ENCODE data around the gene TRIM24. TPM values are rescaled to one million over a fixed set of nuclear protein-coding genes. Genes with fewer than 3 reads are reported as not detected.

Gene TRIM24
- total and polyA plus RNA-seq, 2 experiments from 2014 or later: 3.4 to 7.5 TPM

- H3K79me2 ChIP-seq (ENCODE audit: insufficient read depth): no peaks in the 10 kb centered on the region
- H3K27ac ChIP-seq: no peak overlapping the region
- no peaks in the 10 kb centered on the region for H3K9me2 ChIP-seq (ENCODE audit: insufficient read depth)
- no peak overlapping the region for H3K4me2 ChIP-seq (ENCODE audit: unreplicated experiment)
- H2AFZ ChIP-seq: no peak overlapping the region
- no peaks in the 10 kb centered on the region for H4K20me1 ChIP-seq (ENCODE audit: insufficient read depth)
- no peaks in the 10 kb centered on the region for H3K36me3 ChIP-seq (ENCODE audit: low read depth)
- H3K27me3 ChIP-seq (replicated peaks; ENCODE audit: insufficient read depth): no peaks in the 10 kb centered on the region
- whole genome bisulfite sequencing, 2 experiments (ENCODE audit: low coverage in 1 of 2, low lambda C conversion rate in 2 of 2, missing lambda C conversion rate in 2 of 2): 68 to 75% methylated on average over 7 of the region's 7 CpGs
- in situ Hi-C loops (cut with MboI): no loop called here
- no peaks in the 10 kb centered on the region for H3K9me3 ChIP-seq (ENCODE audit: low read depth)
- H3K9ac ChIP-seq: no peak overlapping the region
- TF ChIP-seq EZH2phosphoT487 (IDR thresholded peaks at IDR 0.05; ENCODE audit: insufficient read depth, low read depth) (no peak), EZH2 (IDR thresholded peaks at IDR 0.05; ENCODE audit: insufficient read depth, poor library complexity, severe bottlenecking) (no peak)
- peaks cover 9% of the 10 kb centered on the region for H3K4me1 ChIP-seq (ENCODE audit: insufficient read depth)
- H3F3A ChIP-seq (ENCODE audit: insufficient read depth): no peaks in the 10 kb centered on the region
- DNase-seq: no peak
- no peak overlapping the region for H3K4me3 ChIP-seq
Observed at GRCh38 chr7:138610671-138611170, 150.7 kb downstream of the TRIM24 start.

- H3K79me2 ChIP-seq (ENCODE audit: insufficient read depth): no peaks in the 10 kb centered on the region
- no peak overlapping the region for H3K4me2 ChIP-seq (ENCODE audit: unreplicated experiment)
- H3K9me3 ChIP-seq (ENCODE audit: low read depth): no peaks in the 10 kb centered on the region
- H3K4me3 ChIP-seq: no peak overlapping the region
- H3F3A ChIP-seq (ENCODE audit: insufficient read depth): no peaks in the 10 kb centered on the region
- H4K20me1 ChIP-seq (ENCODE audit: insufficient read depth): no peaks in the 10 kb centered on the region
- peaks cover under 1% of the 10 kb centered on the region; the same call in 1 of the 2 replicates for H3K4me1 ChIP-seq (ENCODE audit: insufficient read depth)
- no peak for DNase-seq
- in situ Hi-C loops (cut with MboI): no loop called here
- H3K27ac ChIP-seq: no peak overlapping the region
- H3K9me2 ChIP-seq (ENCODE audit: insufficient read depth): no peaks in the 10 kb centered on the region
- H3K27me3 ChIP-seq (replicated peaks; ENCODE audit: insufficient read depth): no peaks in the 10 kb centered on the region
- TF ChIP-seq EZH2phosphoT487 (IDR thresholded peaks at IDR 0.05; ENCODE audit: insufficient read depth, low read depth) (no peak), EZH2 (IDR thresholded peaks at IDR 0.05; ENCODE audit: insufficient read depth, poor library complexity, severe bottlenecking) (no peak)
- 85 to 90% methylated on average over 2 of the region's 2 CpGs for WGBS, 2 experiments (ENCODE audit: low coverage in 1 of 2, low lambda C conversion rate in 2 of 2, missing lambda C conversion rate in 2 of 2)
- no peaks in the 10 kb centered on the region for H3K36me3 ChIP-seq (ENCODE audit: low read depth)
- H2AFZ ChIP-seq: no peak overlapping the region
- no peak overlapping the region for H3K9ac ChIP-seq
Observed at GRCh38 chr7:138613630-138614029, 153.6 kb downstream of the TRIM24 start.

- H3K36me3 ChIP-seq (ENCODE audit: low read depth): no peaks in the 10 kb centered on the region
- no peak overlapping the region for H3K27ac ChIP-seq
- no peaks in the 10 kb centered on the region; the same call in 1 of the 2 replicates for H3K27me3 ChIP-seq (replicated peaks; ENCODE audit: insufficient read depth)
- no peaks in the 10 kb centered on the region for H3K4me1 ChIP-seq (ENCODE audit: insufficient read depth)
- 87 to 91% methylated on average over 6 of the region's 6 CpGs for WGBS, 2 experiments (ENCODE audit: low coverage in 1 of 2, low lambda C conversion rate in 2 of 2, missing lambda C conversion rate in 2 of 2)
- H3K4me2 ChIP-seq (ENCODE audit: unreplicated experiment): no peak overlapping the region
- no peak for TF ChIP-seq EZH2phosphoT487 (IDR thresholded peaks at IDR 0.05; ENCODE audit: insufficient read depth, low read depth)
- no peak for TF ChIP-seq EZH2 (IDR thresholded peaks at IDR 0.05; ENCODE audit: insufficient read depth, poor library complexity, severe bottlenecking)
- H3K9me3 ChIP-seq (ENCODE audit: low read depth): no peaks in the 10 kb centered on the region
- no peak for DNase-seq
- no peaks in the 10 kb centered on the region for H3K9me2 ChIP-seq (ENCODE audit: insufficient read depth)
- H3K79me2 ChIP-seq (ENCODE audit: insufficient read depth): no peaks in the 10 kb centered on the region
- H3K4me3 ChIP-seq: no peak overlapping the region
- H4K20me1 ChIP-seq (ENCODE audit: insufficient read depth): no peaks in the 10 kb centered on the region
- in situ Hi-C loops (cut with MboI): no loop called here
- H2AFZ ChIP-seq: no peak overlapping the region
- H3F3A ChIP-seq (ENCODE audit: insufficient read depth): no peaks in the 10 kb centered on the region
- H3K9ac ChIP-seq: no peak overlapping the region
Observed at GRCh38 chr7:138616085-138616484, 156.0 kb downstream of the TRIM24 start.

- in situ Hi-C loops (cut with MboI): no loop called here
- no peaks in the 10 kb centered on the region for H3K79me2 ChIP-seq (ENCODE audit: insufficient read depth)
Observed at GRCh38 chr7:138618506-138618905, 158.4 kb downstream of the TRIM24 start.

GRCh38 chr7:138618933-138619332 is 158.9 kb downstream of the TRIM24 start:
- Histone ChIP-seq H3K9me2 (ENCODE audit: insufficient read depth) (no peaks in the 10 kb centered on the region), H3K9ac (no peak overlapping the region), H3K9me3 (ENCODE audit: low read depth) (no peaks in the 10 kb centered on the region), H3K4me1 (ENCODE audit: insufficient read depth) (no peaks in the 10 kb centered on the region), H3K4me2 (ENCODE audit: unreplicated experiment) (no peak overlapping the region), H2AFZ (no peak overlapping the region), H3K27me3 (replicated peaks; ENCODE audit: insufficient read depth) (no peaks in the 10 kb centered on the region; the same call in 1 of the 2 replicates), H3K36me3 (ENCODE audit: low read depth) (no peaks in the 10 kb centered on the region), H4K20me1 (ENCODE audit: insufficient read depth) (no peaks in the 10 kb centered on the region), H3K4me3 (no peak overlapping the region), H3K79me2 (ENCODE audit: insufficient read depth) (no peaks in the 10 kb centered on the region), H3F3A (ENCODE audit: insufficient read depth) (no peaks in the 10 kb centered on the region), H3K27ac (no peak overlapping the region)
- no peak for DNase-seq
- in situ Hi-C loops (cut with MboI): no loop called here
- TF ChIP-seq EZH2phosphoT487 (IDR thresholded peaks at IDR 0.05; ENCODE audit: insufficient read depth, low read depth) (no peak), EZH2 (IDR thresholded peaks at IDR 0.05; ENCODE audit: insufficient read depth, poor library complexity, severe bottlenecking) (no peak)

More at GRCh38 chr7:138618506-138618905, 158.4 kb downstream of the TRIM24 start:
- Histone ChIP-seq H3K4me1 (ENCODE audit: insufficient read depth) (no peaks in the 10 kb centered on the region), H3K36me3 (ENCODE audit: low read depth) (no peaks in the 10 kb centered on the region), H3K9ac (no peak overlapping the region), H2AFZ (no peak overlapping the region), H3K4me2 (ENCODE audit: unreplicated experiment) (no peak overlapping the region), H3K27ac (no peak overlapping the region), H3K4me3 (no peak overlapping the region), H3K9me3 (ENCODE audit: low read depth) (no peaks in the 10 kb centered on the region), H4K20me1 (ENCODE audit: insufficient read depth) (no peaks in the 10 kb centered on the region), H3K27me3 (replicated peaks; ENCODE audit: insufficient read depth) (no peaks in the 10 kb centered on the region; the same call in 1 of the 2 replicates), H3F3A (ENCODE audit: insufficient read depth) (no peaks in the 10 kb centered on the region), H3K9me2 (ENCODE audit: insufficient read depth) (no peaks in the 10 kb centered on the region)
- no peak for TF ChIP-seq EZH2phosphoT487 (IDR thresholded peaks at IDR 0.05; ENCODE audit: insufficient read depth, low read depth)
- TF ChIP-seq EZH2 (IDR thresholded peaks at IDR 0.05; ENCODE audit: insufficient read depth, poor library complexity, severe bottlenecking): no peak
- 65 to 67% methylated on average over 10 of the region's 10 CpGs for WGBS, 2 experiments (ENCODE audit: low coverage in 1 of 2, low lambda C conversion rate in 2 of 2, missing lambda C conversion rate in 2 of 2)
- no peak for DNase-seq

Measured in GM23248 (cell line).